Thoracic aorta (tissue), 2 donors: ENCODE data around the gene EEF1AKMT3. TPM values are rescaled to one million over a fixed set of nuclear protein-coding genes. Genes with fewer than 3 reads are reported as not detected.
A peak's percentile ranks its signal among the peaks of the same experiment; 100 is the strongest.

Experiments used
- ATAC-seq: fragments of 150-250 bp; one replicate; pipeline ENCODE4 v1.8.0; 2017; ENCODE audit warnings: low read depth; ENCODE audit not compliant: insufficient number of reproducible peaks, low FRiP score
- DNase-seq: peaks from one replicate; pipeline ENCODE4 v3.0.0-alpha.2; 2020; ENCODE audit warnings: low spot score
- H3K27ac ChIP-seq, 2 donors: fragments of 200-600 bp; sonication (generic); 1 replicate in 1 of 2; 2 replicates in 1 of 2; pipeline ENCODE4 v1.5.1; 2016; ENCODE audit warnings: mild to moderate bottlenecking in 2 of 2, moderate library complexity in 2 of 2
- H3K27me3 ChIP-seq: fragments of 200-600 bp; sonication (generic); replicated peaks from 2 replicates; pipeline ENCODE4 v1.6.0; 2016; ENCODE audit warnings: mild to moderate bottlenecking; ENCODE audit not compliant: insufficient read depth
- H3K36me3 ChIP-seq: fragments of 200-600 bp; sonication (generic); one replicate; pipeline ENCODE4 v1.5.1; 2016
- H3K4me1 ChIP-seq, 2 donors: fragments of 200-600 bp; sonication (generic); 1 replicate in 1 of 2; 2 replicates in 1 of 2; pipeline versions ENCODE4 v1.5.1 to v1.6.0; 2016; ENCODE audit warnings: low read depth in 2 of 2, mild to moderate bottlenecking in 1 of 2; ENCODE audit not compliant: control insufficient read depth in 1 of 2
- H3K4me3 ChIP-seq: fragments of 200-600 bp; sonication (generic); 2 replicates; pipeline ENCODE4 v1.5.1; 2016; ENCODE audit warnings: mild to moderate bottlenecking
- H3K9me3 ChIP-seq: fragments of 200-600 bp; sonication (generic); 2 replicates; pipeline ENCODE4 v1.5.1; 2016
- CTCF ChIP-seq: fragments of 200-600 bp; sonication (generic); IDR thresholded peaks from one replicate; pipeline ENCODE4 v1.5.1; 2019; ENCODE audit warnings: antibody characterized with exemption
- total RNA-seq, 2 donors: library from RNA; depleted of rRNA; stranded (reverse); fragments of >200 nt; gene quantifications; one replicate each; pipeline versions ENCODE4 v1.1.0 to v1.2.3, GENCODE V29; 2016

The EEF1AKMT3 gene
- total RNA-seq, 2 donors from 2014 or later = 7.0 to 9.7 TPM

- DNase-seq (no peak), ATAC-seq (no peak)
- Histone ChIP-seq H3K27me3 (peaks cover 21% of the 10 kb centered on the region), H3K27ac (no peak overlapping the region), H3K4me3 (no peak overlapping the region), H3K36me3 (no peaks in the 10 kb centered on the region), H3K4me1 (peaks cover 28 to 34% of the 10 kb centered on the region in 2 donors), H3K9me3 (no peaks in the 10 kb centered on the region)
- TF ChIP-seq CTCF = no peak
Measured at GRCh38 chr12:57739914-57740538, 32.4 kb upstream of the EEF1AKMT3 start.

DNA sequence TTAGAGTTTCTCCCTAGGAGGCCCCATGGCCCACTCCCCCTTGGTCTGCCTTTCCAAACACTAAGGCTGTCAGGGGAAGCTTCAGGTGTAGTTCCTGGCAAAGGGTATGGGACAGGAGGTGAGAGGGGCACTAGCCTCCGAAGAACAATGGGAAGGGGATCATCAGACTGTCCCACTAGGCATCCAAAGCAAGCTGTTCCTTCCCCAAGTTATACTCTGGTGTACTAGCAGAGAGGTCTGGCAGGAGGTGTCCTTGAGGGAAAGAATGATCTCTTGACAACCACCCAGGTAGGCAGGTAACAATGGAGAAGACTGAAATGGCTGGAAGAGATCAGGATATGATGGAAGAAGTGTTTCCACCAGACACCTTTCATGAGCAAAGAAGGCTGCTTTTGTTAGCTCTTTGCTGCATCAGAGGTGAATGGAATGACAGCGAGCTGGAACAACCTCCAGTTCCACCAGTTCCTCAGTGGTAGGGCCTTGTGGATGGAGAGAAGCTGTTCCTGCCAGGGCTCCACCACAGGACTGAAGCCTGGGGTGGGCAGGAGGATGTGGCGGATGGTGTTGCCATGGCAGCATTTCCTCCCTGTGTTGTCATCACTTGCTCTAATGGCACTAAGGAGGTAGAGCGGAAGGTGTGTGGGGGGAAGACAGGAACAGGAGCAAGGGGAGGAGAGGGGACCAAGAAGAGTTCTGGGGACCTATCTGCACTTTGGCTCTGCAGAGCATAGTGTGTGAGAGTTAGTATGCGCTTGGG lies 31.6 kb upstream of the EEF1AKMT3 start:
- Histone ChIP-seq H3K27me3 (peaks cover 19% of the 10 kb centered on the region), H3K36me3 (no peaks in the 10 kb centered on the region), H3K4me3 (no peak overlapping the region), H3K4me1 (peaks cover 31 to 34% of the 10 kb centered on the region in 2 donors), H3K27ac (no peak overlapping the region), H3K9me3 (no peaks in the 10 kb centered on the region)
- DNase-seq (no peak), ATAC-seq (no peak)
- TF ChIP-seq CTCF = no peak

DNA sequence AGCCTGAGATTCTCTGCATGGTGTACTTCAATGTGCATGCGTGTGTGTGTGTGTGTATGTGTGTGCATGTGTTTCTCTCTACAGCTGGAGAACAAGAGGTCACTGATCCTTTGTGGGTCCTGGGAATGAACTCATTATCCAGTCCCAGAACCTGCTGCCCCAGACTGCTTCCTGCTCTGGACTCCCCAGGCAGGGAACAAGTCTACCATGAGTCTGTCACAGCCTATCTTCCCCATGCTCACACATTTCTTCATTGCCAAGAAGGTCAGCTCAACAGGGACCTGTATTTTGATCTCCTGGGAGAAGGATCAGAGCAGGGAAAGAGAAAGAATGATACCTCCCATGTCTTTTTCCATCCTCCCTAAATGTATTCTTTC lies 31.0 kb upstream of the EEF1AKMT3 start:
- peaks cover 25 to 30% of the 10 kb centered on the region in 2 donors for H3K4me1 ChIP-seq
- no peak for DNase-seq
- no peaks in the 10 kb centered on the region for H3K36me3 ChIP-seq
- ATAC-seq = no peak
- peaks cover 14% of the 10 kb centered on the region for H3K27me3 ChIP-seq
- no peak for TF ChIP-seq CTCF
- H3K4me3 ChIP-seq = peak overlapping the region; percentile 55
- H3K27ac ChIP-seq = no peak overlapping the region
- H3K9me3 ChIP-seq = no peaks in the 10 kb centered on the region

- DNase-seq = no peak
- Histone ChIP-seq H3K4me1 (peaks cover 21 to 23% of the 10 kb centered on the region in 2 donors), H3K4me3 (peak overlapping the region; percentile 55), H3K27me3 (peaks cover 8% of the 10 kb centered on the region), H3K36me3 (peaks cover 3% of the 10 kb centered on the region), H3K9me3 (no peaks in the 10 kb centered on the region), H3K27ac (no peak overlapping the region)
- no peak for TF ChIP-seq CTCF
- no peak for ATAC-seq
Measured at GRCh38 chr12:57741844-57742738, 30.3 kb upstream of the EEF1AKMT3 start.

- H3K36me3 ChIP-seq = peaks cover 17% of the 10 kb centered on the region
- H3K4me3 ChIP-seq = no peak overlapping the region
- H3K4me1 ChIP-seq = peaks cover 6 to 7% of the 10 kb centered on the region in 2 donors
- no peaks in the 10 kb centered on the region for H3K9me3 ChIP-seq
- no peak overlapping the region for H3K27ac ChIP-seq
- TF ChIP-seq CTCF = no peak
- ATAC-seq (no peak), DNase-seq (no peak)
- no peaks in the 10 kb centered on the region for H3K27me3 ChIP-seq
Measured at GRCh38 chr12:57743769-57744168, 28.6 kb upstream of the EEF1AKMT3 start.
